Liver (tissue), 3 donors: Measurements from ENCODE around the gene HES4.

Experiments
- TF ChIP-seq, protein P1 (sequence below): fragments of 150-350 bp; IDR thresholded peaks from 2 replicates; pipeline ENCODE4 v1.5.1; 2017; ENCODE audit warnings: improper control_type of control experiment, low read depth, low read length; ENCODE audit not compliant: missing input control
- TF ChIP-seq, protein P2 (sequence below): IDR thresholded peaks from 2 replicates; pipeline ENCODE4 v1.6.1; 2016; ENCODE audit warnings: antibody characterized with exemption
- donor health status: healthy.
- donor health status: healthy.

DNA sequence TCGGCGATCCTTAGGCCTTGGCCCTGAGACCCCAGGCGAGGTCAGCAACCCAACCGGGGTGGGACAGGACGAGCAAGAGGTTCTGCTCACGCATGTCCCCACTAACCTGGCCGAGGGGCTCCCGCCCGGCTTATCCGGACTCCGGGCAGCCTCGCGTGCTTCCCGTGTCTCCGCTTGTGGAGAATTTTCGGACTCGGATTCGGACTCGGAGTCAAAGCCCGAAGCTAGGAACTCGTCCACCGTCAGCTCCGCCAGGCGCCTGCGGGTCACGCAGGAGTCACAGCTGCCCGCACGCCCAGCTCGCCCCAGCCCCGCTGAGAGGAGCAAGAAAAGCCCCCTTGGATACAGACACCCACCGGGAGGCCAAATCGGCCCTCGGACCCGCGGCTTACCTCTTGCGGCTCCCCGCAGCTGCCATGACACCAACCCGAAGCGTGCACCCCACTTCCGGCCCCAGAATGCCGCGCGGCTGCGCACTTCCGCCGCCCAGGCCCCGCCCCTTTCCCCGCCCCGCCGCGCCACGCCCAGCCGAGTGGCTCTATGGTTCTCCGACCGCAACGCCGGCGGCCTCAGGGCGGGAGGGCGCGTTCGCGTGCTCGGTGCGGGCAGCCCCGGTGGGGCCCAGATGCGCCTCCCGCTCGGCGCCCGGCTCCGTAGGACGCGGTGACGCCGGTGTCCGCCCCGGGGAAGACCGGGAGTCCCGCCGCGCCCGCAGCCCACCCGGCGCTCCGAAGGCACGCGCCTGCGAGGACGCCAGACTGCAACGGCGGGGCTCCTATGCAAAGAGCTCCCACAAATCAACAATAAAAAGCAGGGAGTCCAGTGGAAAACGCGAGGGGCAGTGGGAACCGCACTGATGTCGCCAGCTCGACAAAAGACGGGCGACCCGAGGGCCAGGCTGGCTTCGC is 40.8 kb downstream of the HES4 start, which contains the start of gene NOC2L:
- TF ChIP-seq, protein P1, sequence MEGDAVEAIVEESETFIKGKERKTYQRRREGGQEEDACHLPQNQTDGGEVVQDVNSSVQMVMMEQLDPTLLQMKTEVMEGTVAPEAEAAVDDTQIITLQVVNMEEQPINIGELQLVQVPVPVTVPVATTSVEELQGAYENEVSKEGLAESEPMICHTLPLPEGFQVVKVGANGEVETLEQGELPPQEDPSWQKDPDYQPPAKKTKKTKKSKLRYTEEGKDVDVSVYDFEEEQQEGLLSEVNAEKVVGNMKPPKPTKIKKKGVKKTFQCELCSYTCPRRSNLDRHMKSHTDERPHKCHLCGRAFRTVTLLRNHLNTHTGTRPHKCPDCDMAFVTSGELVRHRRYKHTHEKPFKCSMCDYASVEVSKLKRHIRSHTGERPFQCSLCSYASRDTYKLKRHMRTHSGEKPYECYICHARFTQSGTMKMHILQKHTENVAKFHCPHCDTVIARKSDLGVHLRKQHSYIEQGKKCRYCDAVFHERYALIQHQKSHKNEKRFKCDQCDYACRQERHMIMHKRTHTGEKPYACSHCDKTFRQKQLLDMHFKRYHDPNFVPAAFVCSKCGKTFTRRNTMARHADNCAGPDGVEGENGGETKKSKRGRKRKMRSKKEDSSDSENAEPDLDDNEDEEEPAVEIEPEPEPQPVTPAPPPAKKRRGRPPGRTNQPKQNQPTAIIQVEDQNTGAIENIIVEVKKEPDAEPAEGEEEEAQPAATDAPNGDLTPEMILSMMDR, result no peak
- TF ChIP-seq, protein P2, sequence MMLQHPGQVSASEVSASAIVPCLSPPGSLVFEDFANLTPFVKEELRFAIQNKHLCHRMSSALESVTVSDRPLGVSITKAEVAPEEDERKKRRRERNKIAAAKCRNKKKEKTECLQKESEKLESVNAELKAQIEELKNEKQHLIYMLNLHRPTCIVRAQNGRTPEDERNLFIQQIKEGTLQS, result no peak
